ENCODE measurements around the gene SRSF7. TPM values are rescaled to one million over a fixed set of nuclear protein-coding genes. Genes with fewer than 3 reads are reported as not detected.
"Not testable (repeated sequence)": the region's sequence is repeated elsewhere in the genome, so short reads cannot be mapped to it uniquely, and the experiment has no call there.

SRSF7 gene
- 100 to 1,000 TPM in 3 of 4 donors, 10 to 100 TPM in 1; 94.4 to 163 (median 128) TPM for total RNA-seq

DNA sequence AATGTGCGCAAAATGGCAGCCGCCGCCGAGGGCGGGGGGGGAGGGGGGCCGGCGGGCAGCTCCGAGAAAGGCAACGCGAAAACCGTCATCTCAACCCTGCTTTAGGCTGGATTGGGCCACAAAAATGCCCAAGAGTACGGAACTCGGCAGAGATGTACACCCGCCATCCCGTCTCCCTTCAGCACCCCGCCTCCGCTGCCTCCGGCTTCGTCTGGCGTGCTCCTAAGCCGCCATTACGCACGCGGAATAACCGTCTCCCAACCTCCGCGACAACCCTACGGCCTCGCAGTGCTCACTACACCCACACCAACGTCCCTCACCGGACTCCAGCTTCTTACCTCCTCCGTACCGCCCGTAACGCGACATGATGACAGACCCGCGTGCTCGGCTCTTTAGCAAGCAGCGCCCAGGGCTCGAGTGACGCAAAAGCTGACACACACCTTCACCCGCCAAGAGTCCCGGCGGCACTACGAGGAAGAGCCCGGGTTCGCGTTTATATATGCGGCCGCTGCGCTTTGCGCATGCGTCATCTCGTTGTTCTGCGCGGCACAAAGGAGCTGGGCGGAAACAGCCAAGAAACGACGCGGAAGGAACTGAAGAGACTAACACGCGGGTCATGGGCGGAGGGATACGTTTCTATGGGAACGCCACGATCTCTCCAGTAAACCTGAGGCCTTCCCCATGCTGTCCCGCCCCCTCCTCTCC, at the start of gene SRSF7:
SRSF7 (minus strand) TSS at position 471 of the 705 bp plus-strand sequence; CDS start at position 366, 105 bp downstream.
- Histone ChIP-seq H3K9me3 (no peaks in the 10 kb centered on the region), H3K4me3 (peak within 1 kb of the TSS; percentile 77 to 83), H3K27ac (peak within 1 kb of the TSS; percentile 98), H3K27me3 (no peaks in the 10 kb centered on the region), H3K4me1 (peaks cover 20% of the 10 kb centered on the region in 2 donors), H3K36me3 (no peaks in the 10 kb centered on the region)
- DNase-seq: peak; percentile 99
- intact Hi-C loops (cut with DNase I; ENCODE audit: low total_unique reads): no loop called here
- TF ChIP-seq POLR2A (IDR thresholded peaks at IDR 0.05): peak; percentile 99 to 100
- TF ChIP-seq, protein P1, sequence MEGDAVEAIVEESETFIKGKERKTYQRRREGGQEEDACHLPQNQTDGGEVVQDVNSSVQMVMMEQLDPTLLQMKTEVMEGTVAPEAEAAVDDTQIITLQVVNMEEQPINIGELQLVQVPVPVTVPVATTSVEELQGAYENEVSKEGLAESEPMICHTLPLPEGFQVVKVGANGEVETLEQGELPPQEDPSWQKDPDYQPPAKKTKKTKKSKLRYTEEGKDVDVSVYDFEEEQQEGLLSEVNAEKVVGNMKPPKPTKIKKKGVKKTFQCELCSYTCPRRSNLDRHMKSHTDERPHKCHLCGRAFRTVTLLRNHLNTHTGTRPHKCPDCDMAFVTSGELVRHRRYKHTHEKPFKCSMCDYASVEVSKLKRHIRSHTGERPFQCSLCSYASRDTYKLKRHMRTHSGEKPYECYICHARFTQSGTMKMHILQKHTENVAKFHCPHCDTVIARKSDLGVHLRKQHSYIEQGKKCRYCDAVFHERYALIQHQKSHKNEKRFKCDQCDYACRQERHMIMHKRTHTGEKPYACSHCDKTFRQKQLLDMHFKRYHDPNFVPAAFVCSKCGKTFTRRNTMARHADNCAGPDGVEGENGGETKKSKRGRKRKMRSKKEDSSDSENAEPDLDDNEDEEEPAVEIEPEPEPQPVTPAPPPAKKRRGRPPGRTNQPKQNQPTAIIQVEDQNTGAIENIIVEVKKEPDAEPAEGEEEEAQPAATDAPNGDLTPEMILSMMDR (IDR thresholded peaks at IDR 0.05): peak in 2 of 4 experiments; percentile 14 to 53

DNA sequence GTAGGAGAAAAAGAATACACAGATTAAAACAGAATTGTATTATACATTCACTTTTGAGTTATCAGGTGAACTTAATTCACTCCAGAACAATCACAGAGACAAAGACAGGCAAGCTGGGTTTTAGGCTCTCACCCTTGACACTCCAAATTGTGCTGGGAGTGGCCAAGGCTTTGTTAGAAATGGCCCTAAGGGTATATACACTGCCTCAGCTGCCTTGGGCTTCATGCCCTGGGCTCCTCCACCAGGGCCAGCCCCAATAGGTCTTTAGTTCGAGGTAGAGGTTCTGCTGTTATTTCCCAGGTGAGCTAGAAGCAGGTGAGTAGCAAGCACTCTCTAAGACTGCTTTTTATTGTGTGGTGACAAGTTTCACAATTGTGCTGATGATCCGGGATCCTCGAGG, 46.8 kb upstream of the SRSF7 start:
- Histone ChIP-seq H3K36me3 (no peaks in the 10 kb centered on the region), H3K4me3 (no peak overlapping the region), H3K27me3 (no peaks in the 10 kb centered on the region), H3K4me1 (no peaks in the 10 kb centered on the region), H3K27ac (no peak overlapping the region), H3K9me3 (no peaks in the 10 kb centered on the region)
- intact Hi-C loops (cut with DNase I; ENCODE audit: low total_unique reads): no loop called here
- DNase-seq: no peak
- no peak for TF ChIP-seq POLR2A (IDR thresholded peaks at IDR 0.05)
- TF ChIP-seq, protein P1 (IDR thresholded peaks at IDR 0.05): no peak

DNA sequence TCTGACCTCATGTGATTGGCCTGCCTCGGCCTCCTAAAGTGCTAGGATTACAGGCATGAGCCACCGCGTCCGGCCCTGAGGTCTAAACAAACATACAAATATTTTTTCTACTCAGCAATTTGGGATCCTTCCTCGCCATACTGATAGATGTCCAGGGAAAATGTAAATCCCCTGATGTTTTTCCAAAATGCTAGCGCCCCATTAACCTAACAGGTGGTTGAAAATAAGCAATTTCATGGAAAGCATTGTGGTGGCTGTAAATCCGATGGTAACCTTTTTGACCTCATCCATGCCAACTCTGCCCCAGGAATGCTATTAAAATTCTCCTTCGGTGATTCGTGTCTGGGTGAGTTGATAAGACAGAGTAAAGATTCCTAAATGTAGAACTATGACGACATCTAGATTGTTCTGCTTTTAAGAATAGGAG, 46.1 kb upstream of the SRSF7 start:
- no peak for DNase-seq
- Histone ChIP-seq H3K36me3 (no peaks in the 10 kb centered on the region), H3K4me1 (no peaks in the 10 kb centered on the region), H3K4me3 (no peak overlapping the region), H3K27me3 (no peaks in the 10 kb centered on the region), H3K9me3 (no peaks in the 10 kb centered on the region), H3K27ac (no peak overlapping the region)
- intact Hi-C loops (cut with DNase I; ENCODE audit: low total_unique reads): no loop called here
- TF ChIP-seq, protein P1 (IDR thresholded peaks at IDR 0.05): no peak
- TF ChIP-seq POLR2A (IDR thresholded peaks at IDR 0.05): no peak

DNA sequence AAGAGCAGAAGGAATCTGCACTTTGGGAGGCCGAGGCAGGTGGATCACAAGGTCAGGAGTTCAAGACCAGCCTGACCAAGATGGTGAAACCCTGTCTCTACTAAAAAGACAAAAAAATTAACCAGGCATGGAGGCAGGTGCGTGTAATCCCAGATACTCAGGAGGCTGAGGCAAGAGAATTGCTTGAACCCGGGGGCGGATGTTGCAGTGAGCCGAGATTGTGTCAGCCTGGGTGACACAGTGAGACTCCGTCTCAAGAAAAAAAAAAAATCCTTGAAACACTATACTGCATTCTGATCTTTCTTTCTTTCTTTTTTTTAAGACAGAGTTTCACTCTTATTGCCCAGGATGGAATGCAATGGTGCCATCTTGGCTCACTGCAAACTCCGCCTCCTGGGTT, 43.9 kb upstream of the SRSF7 start:
- H3K27me3 ChIP-seq; intact Hi-C loops (cut with DNase I; ENCODE audit: low total_unique reads); H3K4me3 ChIP-seq; H3K27ac ChIP-seq; DNase-seq; H3K9me3 ChIP-seq; H3K4me1 ChIP-seq; H3K36me3 ChIP-seq: not testable (repeated sequence)

DNA sequence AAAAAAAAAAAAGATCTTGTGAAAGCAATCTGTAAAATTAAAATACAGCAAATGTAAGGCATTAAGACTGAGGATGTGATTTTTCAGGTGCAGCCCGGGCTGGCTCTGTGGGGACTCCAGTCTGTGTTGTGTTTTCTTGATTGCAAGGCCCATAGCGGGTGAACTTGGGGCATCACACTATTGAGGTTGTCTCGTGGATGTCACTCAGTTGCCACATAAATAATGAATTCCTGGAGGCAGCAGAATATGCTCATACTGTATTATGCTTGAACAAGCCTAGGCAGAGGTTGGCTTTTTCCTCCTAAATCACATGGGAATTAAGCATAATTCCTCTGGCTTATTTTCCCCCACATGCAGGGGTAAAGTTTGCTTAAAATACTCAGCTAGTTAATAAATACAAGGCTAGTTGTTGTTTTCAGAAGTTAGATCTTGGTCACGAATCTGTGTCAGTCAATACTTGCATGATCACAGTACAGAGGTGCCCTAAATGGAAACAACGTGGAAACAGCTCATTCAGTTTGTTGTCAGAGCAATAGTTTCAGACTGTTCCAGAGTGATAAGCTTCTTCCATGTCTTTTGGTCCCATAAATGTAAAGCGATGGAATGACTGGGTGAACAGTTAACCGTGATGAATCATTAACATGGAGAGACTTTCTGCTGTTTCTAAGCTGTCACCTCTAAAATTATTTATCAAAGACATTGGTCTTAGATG, 43.2 kb upstream of the SRSF7 start:
- no peaks in the 10 kb centered on the region for H3K9me3 ChIP-seq
- H3K4me3 ChIP-seq: no peak overlapping the region
- no peaks in the 10 kb centered on the region for H3K4me1 ChIP-seq
- DNase-seq: no peak
- no peaks in the 10 kb centered on the region for H3K36me3 ChIP-seq
- H3K27me3 ChIP-seq: no peaks in the 10 kb centered on the region
- TF ChIP-seq, protein P1 (IDR thresholded peaks at IDR 0.05): no peak
- no peak for TF ChIP-seq POLR2A (IDR thresholded peaks at IDR 0.05)
- intact Hi-C loops (cut with DNase I; ENCODE audit: low total_unique reads): no loop called here
- no peak overlapping the region for H3K27ac ChIP-seq

Measured in uterus (tissue), 4 donors.